ENCODE results near the gene FPGS.

DNA sequence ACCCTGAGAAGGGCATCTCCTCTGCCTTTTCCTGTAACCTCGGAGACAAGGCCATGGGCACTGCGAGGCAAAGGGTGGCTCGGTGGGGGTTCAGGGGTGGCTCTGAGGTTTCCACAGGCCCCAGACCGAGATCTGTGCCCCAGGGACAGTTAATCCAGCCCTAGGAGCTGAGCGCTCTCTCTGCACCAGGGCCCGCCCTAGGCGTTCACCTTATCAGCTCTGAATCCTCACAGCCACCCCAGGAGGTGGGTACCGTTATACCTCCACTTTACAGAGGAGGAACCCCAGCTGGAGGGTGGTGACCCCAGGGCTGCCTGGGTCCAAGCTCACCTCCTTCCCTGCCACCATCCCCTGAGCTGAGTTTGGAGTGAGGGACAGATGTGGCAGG lies 54.0 kb downstream of the FPGS start:
- TF ChIP-seq CTCF (IDR thresholded peaks at IDR 0.05; ENCODE audit: borderline replicate concordance, extremely low read depth, low read length, poor library complexity, severe bottlenecking) (no peak), EZH2 (IDR thresholded peaks at IDR 0.05; ENCODE audit: borderline replicate concordance, low read depth, low read length, severe bottlenecking) (no peak)

Data from DND-41 (cell line).